HEK293 (cell line): ENCODE data around the gene GMDS.

Source experiments
- CTCF ChIP-seq: fragments of 450-650 bp; formaldehyde crosslinking; IDR thresholded peaks from 2 replicates; pipeline ENCODE4 v1.5.1; 2016; ENCODE audit warnings: missing biosample characterization, missing genetic modification characterization
- REPIN1 ChIP-seq: fragments of 450-650 bp; formaldehyde crosslinking; IDR thresholded peaks from 2 replicates; pipeline ENCODE4 v1.5.1; 2017; ENCODE audit warnings: missing biosample characterization, missing genetic modification characterization, low read depth
- YY1 ChIP-seq: fragments of 450-650 bp; formaldehyde crosslinking; IDR thresholded peaks from 2 replicates; pipeline ENCODE4 v1.5.1; 2018; ENCODE audit warnings: missing biosample characterization, missing genetic modification characterization
- ZBTB1 ChIP-seq: fragments of 450-650 bp; formaldehyde crosslinking; IDR thresholded peaks from 2 replicates; pipeline ENCODE4 v1.5.1; 2016; ENCODE audit warnings: missing biosample characterization, missing genetic modification characterization
- ZNF148 ChIP-seq: fragments of 450-650 bp; formaldehyde crosslinking; IDR thresholded peaks from 2 replicates; pipeline ENCODE4 v1.5.0; 2017; ENCODE audit warnings: missing biosample characterization, missing genetic modification characterization, borderline replicate concordance
- ZNF48 ChIP-seq: fragments of 450-650 bp; formaldehyde crosslinking; IDR thresholded peaks from 2 replicates; pipeline ENCODE4 v1.5.1; 2016; ENCODE audit warnings: missing biosample characterization, missing genetic modification characterization
- ZNF488 ChIP-seq: fragments of 450-650 bp; formaldehyde crosslinking; IDR thresholded peaks from 2 replicates; pipeline ENCODE4 v1.5.1; 2016; ENCODE audit warnings: missing biosample characterization, missing genetic modification characterization
- TF ChIP-seq, protein P1 (sequence below): fragments of 450-650 bp; formaldehyde crosslinking; optimal IDR thresholded peaks from 2 replicates; pipeline ENCODE3; 2016; ENCODE audit warnings: missing biosample characterization, mild to moderate bottlenecking, missing genetic modification characterization
- TF ChIP-seq, protein P2 (sequence below): fragments of 450-650 bp; formaldehyde crosslinking; IDR thresholded peaks from 2 replicates; pipeline ENCODE4 v1.5.1; 2016; ENCODE audit warnings: missing biosample characterization, missing genetic modification characterization

DNA sequence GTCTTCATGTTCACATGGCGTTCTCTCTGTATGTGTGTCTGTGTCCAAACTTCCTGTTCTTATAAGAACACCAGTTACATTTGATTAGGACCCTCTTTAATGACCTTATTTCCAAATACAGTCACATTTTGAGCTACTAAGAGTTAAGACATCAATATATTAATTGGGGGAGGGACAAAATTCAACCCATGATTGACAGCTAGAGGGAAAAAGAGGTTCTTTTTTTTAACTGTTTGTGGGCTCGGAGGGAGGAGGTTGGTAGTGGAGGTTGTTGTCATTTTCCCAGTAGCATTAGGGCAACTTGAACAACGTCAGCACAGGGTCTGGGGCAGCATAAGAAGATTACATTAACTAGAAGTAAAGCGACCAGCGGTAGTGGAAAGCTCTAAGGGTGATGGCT, 2.3 kb upstream of the GMDS start:
- TF ChIP-seq CTCF (tag by site-specific recombination) (no peak), ZNF48 (no peak), YY1 (tag by site-specific recombination) (no peak), ZBTB1 (tag by site-specific recombination) (no peak), ZNF488 (tag by site-specific recombination) (no peak), ZNF148 (tag by site-specific recombination) (no peak), REPIN1 (tag by site-specific recombination) (no peak)
- TF ChIP-seq, protein P1, sequence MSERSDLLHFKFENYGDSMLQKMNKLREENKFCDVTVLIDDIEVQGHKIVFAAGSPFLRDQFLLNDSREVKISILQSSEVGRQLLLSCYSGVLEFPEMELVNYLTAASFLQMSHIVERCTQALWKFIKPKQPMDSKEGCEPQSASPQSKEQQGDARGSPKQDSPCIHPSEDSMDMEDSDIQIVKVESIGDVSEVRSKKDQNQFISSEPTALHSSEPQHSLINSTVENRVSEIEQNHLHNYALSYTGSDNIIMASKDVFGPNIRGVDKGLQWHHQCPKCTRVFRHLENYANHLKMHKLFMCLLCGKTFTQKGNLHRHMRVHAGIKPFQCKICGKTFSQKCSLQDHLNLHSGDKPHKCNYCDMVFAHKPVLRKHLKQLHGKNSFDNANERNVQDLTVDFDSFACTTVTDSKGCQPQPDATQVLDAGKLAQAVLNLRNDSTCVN (tag by site-specific recombination): no peak
- TF ChIP-seq, protein P2, sequence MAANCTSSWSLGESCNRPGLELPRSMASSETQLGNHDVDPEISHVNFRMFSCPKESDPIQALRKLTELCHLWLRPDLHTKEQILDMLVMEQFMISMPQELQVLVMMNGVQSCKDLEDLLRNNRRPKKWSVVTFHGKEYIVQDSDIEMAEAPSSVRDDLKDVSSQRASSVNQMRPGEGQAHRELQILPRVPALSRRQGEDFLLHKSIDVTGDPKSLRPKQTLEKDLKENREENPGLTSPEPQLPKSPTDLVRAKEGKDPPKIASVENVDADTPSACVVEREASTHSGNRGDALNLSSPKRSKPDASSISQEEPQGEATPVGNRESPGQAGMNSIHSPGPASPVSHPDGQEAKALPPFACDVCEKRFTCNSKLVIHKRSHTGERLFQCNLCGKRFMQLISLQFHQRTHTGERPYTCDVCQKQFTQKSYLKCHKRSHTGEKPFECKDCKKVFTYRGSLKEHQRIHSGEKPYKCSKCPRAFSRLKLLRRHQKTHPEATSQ (tag by site-specific recombination): no peak
